Prostate gland (tissue), 2 donors: ENCODE measurements around the gene ZEB2.

Experiments used
- CTCF ChIP-seq, 4 experiments: fragments of 200-600 bp in 2 of 4; fragments of 450-650 bp in 2 of 4; sonication (generic) in 2 of 4; IDR thresholded peaks; 1 replicate in 3 of 4; 2 replicates in 1 of 4; pipeline ENCODE4 v1.5.1; 2016 to 2019; ENCODE audit warnings: antibody characterized with exemption in 4 of 4, mild to moderate bottlenecking in 2 of 4, moderate library complexity in 2 of 4
- POLR2AphosphoS5 ChIP-seq: sonication (generic); formaldehyde crosslinking; IDR thresholded peaks from one replicate; pipeline ENCODE4 v1.6.1; 2017; ENCODE audit warnings: antibody characterized with exemption

- TF ChIP-seq CTCF (IDR thresholded peaks at IDR 0.05) (no peak), POLR2AphosphoS5 (no peak)
These were observed 32.9 kb upstream of the ZEB2 start for GRCh38 chr2:144552821-144553220.
